NCI-H2081 (cell line): ENCODE data around the gene MAMDC4.

ENCODE experiments used
- DNase-seq, 2 experiments: peaks; one replicate each; lab custom pipeline; 2025; lab: John Stamatoyannopoulos, UW

MAMDC4 gene

GRCh38 chr9:136890661-136891060, 38.5 kb downstream of the MAMDC4 start:
- DNase-seq = no peak

- DNase-seq = no peak
Measured at GRCh38 chr9:136896027-136896426, 43.9 kb downstream of the MAMDC4 start.

- DNase-seq = no peak
Measured at GRCh38 chr9:136898483-136899100, 46.4 kb downstream of the MAMDC4 start.

- DNase-seq = no peak
Measured at GRCh38 chr9:136899196-136899595, 47.0 kb downstream of the MAMDC4 start.

- no peak for DNase-seq
Measured at GRCh38 chr9:136900556-136900955, 48.4 kb downstream of the MAMDC4 start.

GRCh38 chr9:136900988-136901515, 48.9 kb downstream of the MAMDC4 start:
- DNase-seq = no peak

GRCh38 chr9:136901516-136902258, 49.5 kb downstream of the MAMDC4 start:
- no peak for DNase-seq

GRCh38 chr9:136902259-136902821, 50.2 kb downstream of the MAMDC4 start:
- DNase-seq = no peak

GRCh38 chr9:136903041-136903554, 51.0 kb downstream of the MAMDC4 start:
- DNase-seq = no peak

GRCh38 chr9:136906266-136906665, 54.1 kb downstream of the MAMDC4 start:
- no peak for DNase-seq

- no peak for DNase-seq
Measured at GRCh38 chr9:136907011-136907914, 55.1 kb downstream of the MAMDC4 start.
